Tibial artery (tissue), 4 donors: Measurements from ENCODE around the gene DCXR.
A peak's percentile ranks its signal among the peaks of the same experiment; 100 is the strongest.

Experiments used
- DNase-seq, 2 donors: peaks; one replicate each; pipeline ENCODE4 v3.0.0-alpha.2; 2019
- H3K27ac ChIP-seq, 2 donors: fragments of 200-600 bp; sonication (generic) in 1 of 2; 1 replicate in 1 of 2; 2 replicates in 1 of 2; pipeline ENCODE4 v1.5.1; 2018 to 2019; ENCODE audit warnings: mild to moderate bottlenecking in 1 of 2
- H3K27me3 ChIP-seq, 2 donors: fragments of 200-600 bp; sonication (generic) in 1 of 2; one replicate each; pipeline versions ENCODE4 v1.5.1 to v1.6.0; 2016 to 2019
- H3K36me3 ChIP-seq, 3 donors: fragments of 200-600 bp; sonication (generic) in 2 of 3; one replicate each; pipeline ENCODE4 v1.5.1; 2016 to 2019; ENCODE audit warnings: mild to moderate bottlenecking in 2 of 3
- H3K4me1 ChIP-seq, 4 donors: fragments of 200-600 bp; sonication (generic) in 2 of 4; 1 replicate in 3 of 4; 2 replicates in 1 of 4; pipeline ENCODE4 v1.5.1; 2016 to 2019
- H3K4me3 ChIP-seq, 2 donors: fragments of 200-600 bp; sonication (generic) in 1 of 2; 1 replicate in 1 of 2; 2 replicates in 1 of 2; pipeline ENCODE4 v1.5.1; 2018 to 2019; ENCODE audit warnings: mild to moderate bottlenecking in 2 of 2
- H3K9me3 ChIP-seq, 3 donors: fragments of 200-600 bp; sonication (generic) in 1 of 3; one replicate each; pipeline ENCODE4 v1.5.1; 2016 to 2019
- CTCF ChIP-seq, 2 experiments: fragments of 200-600 bp in 1 of 2; fragments of 450-650 bp in 1 of 2; IDR thresholded peaks; one replicate each; pipeline ENCODE4 v1.5.1; 2017 to 2019; ENCODE audit warnings: antibody characterized with exemption in 2 of 2, mild to moderate bottlenecking in 1 of 2, moderate library complexity in 1 of 2
- intact Hi-C: fragments of 100-400 bp; cut with DNase I; formaldehyde crosslinking; loops from one replicate; pipeline ENCODE4 v1.15.0; 2023; ENCODE audit warnings: low total_unique reads

Gene DCXR

GRCh38 chr17:82036634-82037091, 834 bp downstream of the DCXR start:
- Histone ChIP-seq H3K4me1 (peaks cover 0 to 28% (median 21%) of the 10 kb centered on the region in 4 donors), H3K27me3 (peaks cover 0 to 19% of the 10 kb centered on the region in 2 donors), H3K36me3 (peaks cover 0 to 13% (median 8%) of the 10 kb centered on the region in 3 donors), H3K9me3 (no peaks in the 10 kb centered on the region), H3K4me3 (peak overlapping the region; percentile 64 to 97), H3K27ac (peak overlapping the region; percentile 96 to 99)
- intact Hi-C loops = loop anchor here (5.0 kb wide), 1 partner anchor 61 kb away; the partner anchor contains the start of gene FASN
- no peak for TF ChIP-seq CTCF (IDR thresholded peaks at IDR 0.05)
- DNase-seq = no peak

- intact Hi-C loops = loop anchor here (5.0 kb wide), 1 partner anchor 61 kb away; the partner anchor contains the start of gene FASN
- peak overlapping the region; percentile 64 to 97 for H3K4me3 ChIP-seq
- DNase-seq = no peak
- peaks cover 0 to 30% (median 24%) of the 10 kb centered on the region in 4 donors for H3K4me1 ChIP-seq
- H3K27ac ChIP-seq = peak overlapping the region; percentile 96 to 99
- TF ChIP-seq CTCF (IDR thresholded peaks at IDR 0.05) = no peak
- peaks cover 0 to 13% (median 8%) of the 10 kb centered on the region in 3 donors for H3K36me3 ChIP-seq
- peaks cover 0 to 21% of the 10 kb centered on the region in 2 donors for H3K27me3 ChIP-seq
- no peaks in the 10 kb centered on the region for H3K9me3 ChIP-seq
These were observed 1.4 kb downstream of the DCXR start for GRCh38 chr17:82035956-82036633.

DNA sequence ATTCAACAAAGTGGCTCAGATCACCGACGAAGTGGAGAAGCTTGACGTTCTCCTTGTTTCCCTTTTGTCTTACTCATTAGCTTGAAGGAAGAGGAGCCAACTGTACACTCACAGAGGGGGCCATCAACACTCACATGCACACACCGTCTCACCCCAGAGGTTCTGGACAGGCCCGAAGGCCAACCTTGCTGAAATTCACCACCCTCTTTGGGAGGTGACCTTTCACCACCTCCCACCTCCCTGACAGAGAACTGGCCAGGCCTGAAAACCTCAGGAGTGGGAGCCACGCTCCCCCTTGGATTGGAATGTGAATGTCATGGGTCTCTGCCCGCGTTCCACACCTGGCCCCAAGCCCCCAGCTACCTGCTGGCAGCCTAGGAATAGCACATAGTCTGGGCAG, 2.0 kb downstream of the DCXR start:
- no peak overlapping the region for H3K4me3 ChIP-seq
- intact Hi-C loops = loop anchor here (5.0 kb wide), 1 partner anchor 62 kb away; the partner anchor contains the start of gene FASN
- no peak for TF ChIP-seq CTCF (IDR thresholded peaks at IDR 0.05)

GRCh38 chr17:82034371-82035011, 3.0 kb downstream of the DCXR start:
- H3K36me3 ChIP-seq = peaks cover 0 to 13% (median 8%) of the 10 kb centered on the region in 3 donors
- no peak for DNase-seq
- peaks cover 0 to 46% (median 36%) of the 10 kb centered on the region in 4 donors for H3K4me1 ChIP-seq
- H3K27me3 ChIP-seq = peaks cover 0 to 31% of the 10 kb centered on the region in 2 donors
- H3K27ac ChIP-seq = no peak overlapping the region
- intact Hi-C loops = loop anchor here (5.0 kb wide), 1 partner anchor 63 kb away; the partner anchor contains the start of gene FASN
- no peak overlapping the region for H3K4me3 ChIP-seq
- H3K9me3 ChIP-seq = no peaks in the 10 kb centered on the region
- no peak for TF ChIP-seq CTCF (IDR thresholded peaks at IDR 0.05)

More for the DNA sequence above, 2.0 kb downstream of the DCXR start:
- H3K27me3 ChIP-seq = peaks cover 0 to 25% of the 10 kb centered on the region in 2 donors
- H3K4me1 ChIP-seq = peaks cover 0 to 36% (median 30%) of the 10 kb centered on the region in 4 donors
- H3K9me3 ChIP-seq = no peaks in the 10 kb centered on the region
- H3K36me3 ChIP-seq = peaks cover 0 to 13% (median 8%) of the 10 kb centered on the region in 3 donors
- no peak overlapping the region for H3K27ac ChIP-seq
- DNase-seq = no peak

GRCh38 chr17:82033359-82034085, 4.0 kb downstream of the DCXR start:
- no peak overlapping the region for H3K4me3 ChIP-seq
- H3K9me3 ChIP-seq = no peaks in the 10 kb centered on the region
- peaks cover 0 to 41% of the 10 kb centered on the region in 2 donors for H3K27me3 ChIP-seq
- no peak for TF ChIP-seq CTCF (IDR thresholded peaks at IDR 0.05)
- no peak for DNase-seq
- H3K27ac ChIP-seq = no peak overlapping the region
- peaks cover 0 to 47% (median 36%) of the 10 kb centered on the region in 4 donors for H3K4me1 ChIP-seq
- intact Hi-C loops = no loop called here
- H3K36me3 ChIP-seq = peaks cover 0 to 15% (median 13%) of the 10 kb centered on the region in 3 donors
